HepG2 (cell line): ENCODE data around the gene DDX1. TPM values are rescaled to one million over a fixed set of nuclear protein-coding genes. Genes with fewer than 3 reads are reported as not detected.

Experiments used
- ATAC-seq: fragments of 200-7000 bp; cut with Tn5 transposase; 3 replicates; pipeline ENCODE4 v1.9.1; 2020; ENCODE audit warnings: mild to moderate bottlenecking, moderate library complexity
- BruUV-seq: library from RNA; stranded (reverse); fragments of 400-500 nt; replicated peaks from 2 replicates; lab custom pipeline; 2021; lab: Mats Ljungman, UMichigan
- CTCF ChIA-PET: fragments of 300-600 bp; formaldehyde crosslinking; extraction: SDS; loops from one replicate; lab custom pipeline; 2021; ENCODE audit warnings: low total read pairs, inconsistent platforms, low intra/inter-chr PET ratio; lab: Yijun Ruan, JAX
- POLR2A ChIA-PET: fragments of 350-600 bp; sonication (Branson Sonifier 250); formaldehyde crosslinking; loops from one replicate; lab custom pipeline; 2020; ENCODE audit warnings: antibody characterized with exemption, inconsistent platforms; lab: Yijun Ruan, JAX
- DNase-seq: peaks from one replicate; pipeline ENCODE4 v3.0.0-alpha.2; 2015; ENCODE audit warnings: low spot score
- FAIRE-seq: peaks from 3 replicates; lab custom pipeline; 2011; peaks lifted over from hg19 to GRCh38; lab: Jason Lieb, UNC
- H2AFZ ChIP-seq: one replicate; pipeline ENCODE4 v1.6.1; 2011; ENCODE audit warnings: low read length, inconsistent platforms
- H3K27ac ChIP-seq: fragments of 300-600 bp; 3 replicates; pipeline ENCODE4 v1.8.0; 2011; ENCODE audit warnings: mixed run types, mild to moderate bottlenecking, mixed read lengths, low read length, inconsistent platforms; ENCODE audit not compliant: insufficient read depth; ENCODE audit errors: extremely low read length
- H3K27me3 ChIP-seq, 2 experiments: fragments of 200-600 bp in 1 of 2; 2 replicates in 1 of 2; 3 replicates in 1 of 2; pipeline versions ENCODE4 v1.6.0 to v1.8.0; 2011; ENCODE audit warnings: low read length in 2 of 2, mild to moderate bottlenecking in 2 of 2, moderate library complexity in 2 of 2, inconsistent platforms in 1 of 2; ENCODE audit not compliant: insufficient read depth in 2 of 2, control insufficient read depth in 1 of 2
- H3K36me3 ChIP-seq, 2 experiments: fragments of 200-600 bp in 1 of 2; replicated peaks in 1 of 2; 2 replicates in 1 of 2; 3 replicates in 1 of 2; pipeline versions ENCODE4 v1.5.1 to v1.8.0; 2011; ENCODE audit warnings: low read length in 2 of 2, inconsistent platforms in 1 of 2; ENCODE audit not compliant: insufficient read depth in 2 of 2, control insufficient read depth in 1 of 2
- H3K4me1 ChIP-seq: 2 replicates; pipeline ENCODE4 v1.5.1; 2012; ENCODE audit warnings: low read length, inconsistent platforms; ENCODE audit not compliant: insufficient read depth
- H3K4me2 ChIP-seq: 2 replicates; pipeline ENCODE4 v1.6.0; 2011; ENCODE audit warnings: low read depth, low read length, inconsistent platforms
- H3K4me3 ChIP-seq, 3 experiments: fragments of 200-600 bp in 1 of 3; sonication (generic), shearing (Covaris generic) in 1 of 3; replicated peaks in 1 of 3; 2 replicates each; pipeline ENCODE4 v1.5.1; 2011 to 2016; ENCODE audit warnings: low read length in 3 of 3, inconsistent platforms in 2 of 3, low read depth in 2 of 3, mild to moderate bottlenecking in 2 of 3, control low read depth in 1 of 3, mixed read lengths in 1 of 3; ENCODE audit not compliant: insufficient read depth in 1 of 3
- H3K79me2 ChIP-seq: one replicate; pipeline ENCODE4 v1.6.1; 2011; ENCODE audit warnings: low read length, inconsistent platforms; ENCODE audit not compliant: insufficient read depth
- H3K9ac ChIP-seq: 2 replicates; pipeline ENCODE4 v1.6.0; 2011; ENCODE audit warnings: mild to moderate bottlenecking, low read depth, low read length, inconsistent platforms; ENCODE audit not compliant: insufficient read depth
- H3K9me3 ChIP-seq: 2 replicates; pipeline ENCODE4 v1.5.1; 2012; ENCODE audit warnings: mild to moderate bottlenecking, low read length
- H4K20me1 ChIP-seq: 2 replicates; pipeline ENCODE4 v1.6.0; 2011; ENCODE audit warnings: inconsistent platforms, mild to moderate bottlenecking, low read length, moderate library complexity; ENCODE audit not compliant: insufficient read depth
- FOXA3 ChIP-seq: IDR thresholded peaks from 2 replicates; pipeline ENCODE4 v1.6.1; 2016; ENCODE audit warnings: missing genetic modification reagents, missing compliant biosample characterization
- MAZ ChIP-seq, 2 experiments: sonication (generic) in 1 of 2; formaldehyde crosslinking in 1 of 2; IDR thresholded peaks; 2 replicates each; pipeline versions ENCODE4 v1.5.0 to v1.6.1; 2012 to 2020; ENCODE audit warnings: low read depth in 2 of 2, mild to moderate bottlenecking in 2 of 2, borderline replicate concordance in 1 of 2, improper control_type of control experiment in 1 of 2, low read length in 1 of 2, missing genetic modification reagents in 1 of 2, moderate library complexity in 1 of 2
- MZF1 ChIP-seq: sonication (generic); formaldehyde crosslinking; IDR thresholded peaks from 2 replicates; pipeline ENCODE4 v1.8.1; 2023; ENCODE audit warnings: mild to moderate bottlenecking, missing genetic modification reagents, borderline replicate concordance
- ZNF17 ChIP-seq: sonication (generic); formaldehyde crosslinking; IDR thresholded peaks from 2 replicates; pipeline ENCODE4 v1.5.0; 2020; ENCODE audit warnings: mild to moderate bottlenecking, missing genetic modification reagents
- ZNF879 ChIP-seq: sonication (generic); formaldehyde crosslinking; IDR thresholded peaks from 2 replicates; pipeline ENCODE4 v1.8.1; 2023; ENCODE audit warnings: missing genetic modification reagents
- WGBS: methylation state at CpG from one replicate; pipeline ENCODE4 v1.1.6; 2017; ENCODE audit warnings: low lambda C conversion rate; 5-methylcytosine and 5-hydroxymethylcytosine counted together
- in situ Hi-C: cut with HindIII; loops from 2 replicates; pipeline ENCODE4 v1.10.0; 2017; ENCODE audit warnings: low pct_unique_long_range_greater_than_20kb; ENCODE audit not compliant: extremely low pct_ligation_motif_present
- intact Hi-C: fragments of 100-400 bp; cut with micrococcal nuclease; formaldehyde crosslinking; loops from one replicate; pipeline ENCODE4 v1.10.0; 2022; ENCODE audit not compliant: unreplicated experiment
- polyA plus RNA-seq, 8 experiments: library from polyadenylated mRNA; depleted of rRNA in 3 of 8; stranded (reverse) in 7 of 8; unstranded in 1 of 8; fragments of >200 nt; fragmentation: Illumina TruSeq in 4 of 8; extraction: Trizol in 4 of 8; gene quantifications; 2 replicates each; pipeline versions ENCODE4 v1.2.1 to v1.2.3, GENCODE V29; 2011 to 2016; ENCODE audit warnings: low read depth in 4 of 8, missing spikeins in 1 of 8, mixed read lengths in 1 of 8; ENCODE audit not compliant: insufficient read depth in 1 of 8
- total RNA-seq, 5 experiments: library from RNA; depleted of rRNA; stranded (reverse); fragments of >200 nt; fragmentation: Illumina TruSeq; extraction: Trizol; gene quantifications; 2 replicates each; pipeline ENCODE4 v1.2.3, GENCODE V29; 2016; ENCODE audit warnings: low read depth in 1 of 5
- TF ChIP-seq, protein P1 (sequence below): sonication (generic); formaldehyde crosslinking; IDR thresholded peaks from 2 replicates; pipeline ENCODE4 v1.4.0; 2020; ENCODE audit warnings: mild to moderate bottlenecking, missing genetic modification reagents
- TF ChIP-seq, protein P2 (sequence below): IDR thresholded peaks from 2 replicates; pipeline ENCODE4 v1.6.1; 2016; ENCODE audit warnings: mild to moderate bottlenecking, missing biosample characterization, missing genetic modification reagents
- TF ChIP-seq, protein P3 (sequence below): sonication (generic); formaldehyde crosslinking; IDR thresholded peaks from 2 replicates; pipeline ENCODE4 v1.4.0; 2020; ENCODE audit warnings: missing genetic modification reagents, borderline replicate concordance

Gene DDX1
- total and polyA plus RNA-seq, 2 of the 13 experiments (the other 11 are each of a cell fraction or from before 2014, with no cell fraction given), result 81.6 to 130 TPM

DNA sequence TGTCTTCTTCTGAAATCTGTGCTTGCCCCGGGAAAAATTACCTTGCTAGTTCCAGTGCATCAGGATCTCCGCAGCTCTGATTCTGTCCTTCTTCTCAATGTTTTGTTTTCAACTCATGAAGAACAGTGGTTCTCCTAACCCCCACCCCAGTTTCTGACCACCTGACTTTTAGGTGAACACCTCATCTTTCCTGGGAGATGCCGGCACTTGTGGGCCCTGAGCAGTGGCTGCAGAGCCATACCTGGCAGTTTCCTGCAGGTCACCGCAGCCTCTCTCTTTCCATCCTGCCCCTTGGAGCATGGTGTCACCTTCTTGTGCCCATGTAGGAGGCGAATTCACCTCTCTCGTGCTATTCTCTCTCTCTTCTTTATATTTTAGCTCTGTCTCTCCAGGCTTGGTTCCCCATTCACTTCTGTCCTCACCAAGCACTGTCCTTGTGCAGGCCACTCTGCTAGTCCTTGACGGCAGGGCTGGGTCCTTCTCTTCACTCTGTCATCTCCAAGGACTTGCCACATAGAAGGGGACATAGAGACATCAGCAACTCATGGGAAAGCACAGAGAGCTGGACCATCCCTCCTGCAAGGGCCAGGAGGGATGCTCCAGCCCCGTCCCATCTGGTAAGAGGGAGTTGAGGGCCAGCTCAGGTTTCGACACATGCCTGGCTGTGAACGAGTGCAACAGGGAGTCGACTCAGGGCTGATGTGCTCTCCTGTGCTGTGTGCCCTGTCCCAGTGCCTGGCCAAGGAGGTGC, 59.1 kb downstream of the DDX1 start:
- no peaks in the 10 kb centered on the region for H3K9me3 ChIP-seq
- H4K20me1 ChIP-seq, result no peaks in the 10 kb centered on the region
- no peaks in the 10 kb centered on the region for H3K36me3 ChIP-seq
- POLR2A ChIA-PET, result no interaction called here
- no peak overlapping the region for H3K27ac ChIP-seq
- H3K27me3 ChIP-seq, result peaks cover 5 to 56% of the 10 kb centered on the region in 2 experiments; a peak in 4 of 5 replicates
- BruUV-seq, result no TSS peak
- TF ChIP-seq MAZ (IDR thresholded peaks at IDR 0.05; ENCODE audit: borderline replicate concordance, low read depth, low read length) (no peak), MAZ (CRISPR knock-in tag; IDR thresholded peaks at IDR 0.05; ENCODE audit: low read depth) (no peak)
- H3K4me1 ChIP-seq, result no peaks in the 10 kb centered on the region
- FAIRE-seq (no peak), ATAC-seq (no peak), DNase-seq (no peak)
- H3K4me2 ChIP-seq, result no peak overlapping the region
- CTCF ChIA-PET, result no interaction called here
- H3K4me3 ChIP-seq, result no peak overlapping the region
- 41% methylated on average over 11 of the region's 11 CpGs for WGBS
- no peaks in the 10 kb centered on the region for H3K79me2 ChIP-seq
- intact Hi-C loops (no loop called here), in situ Hi-C loops (no loop called here)
- H3K9ac ChIP-seq, result no peak overlapping the region
- H2AFZ ChIP-seq, result no peak overlapping the region

DNA sequence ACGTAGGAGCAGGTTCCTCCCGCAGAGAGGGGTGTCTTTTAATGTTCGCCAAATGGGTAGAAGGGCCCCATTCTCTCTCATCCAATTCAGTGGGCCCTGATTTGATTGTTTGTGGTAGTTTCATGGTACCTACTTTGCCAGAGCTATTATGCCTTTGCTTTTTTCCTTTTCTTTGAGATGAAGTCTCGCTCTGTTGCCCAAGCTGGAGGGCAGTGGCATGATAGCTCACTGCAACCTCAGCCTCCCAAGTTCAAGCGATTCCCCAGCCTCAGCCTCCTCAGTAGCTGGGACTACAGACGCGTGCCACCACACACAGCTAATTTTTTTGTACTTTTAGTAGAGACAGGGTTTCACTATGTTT, 59.7 kb downstream of the DDX1 start:
- Histone ChIP-seq H3K4me3 (no peak overlapping the region), H3K9me3 (no peaks in the 10 kb centered on the region), H2AFZ (no peak overlapping the region), H3K4me2 (no peak overlapping the region), H3K27ac (no peak overlapping the region), H3K79me2 (no peaks in the 10 kb centered on the region), H3K27me3 (peaks cover 5 to 56% of the 10 kb centered on the region in 2 experiments; a peak in 4 of 5 replicates), H3K36me3 (no peaks in the 10 kb centered on the region), H3K4me1 (no peaks in the 10 kb centered on the region), H4K20me1 (no peaks in the 10 kb centered on the region), H3K9ac (no peak overlapping the region)
- intact Hi-C loops, result no loop called here
- CTCF ChIA-PET, result no interaction called here
- POLR2A ChIA-PET, result no interaction called here
- FAIRE-seq (no peak), ATAC-seq (no peak), DNase-seq (no peak)
- WGBS, result 74% methylated on average over 5 of the region's 7 CpGs
- BruUV-seq, result no TSS peak
- in situ Hi-C loops, result no loop called here
- TF ChIP-seq ZNF879 (CRISPR knock-in tag), result no peak
- TF ChIP-seq MZF1 (CRISPR knock-in tag), result no peak
- TF ChIP-seq, protein P1, sequence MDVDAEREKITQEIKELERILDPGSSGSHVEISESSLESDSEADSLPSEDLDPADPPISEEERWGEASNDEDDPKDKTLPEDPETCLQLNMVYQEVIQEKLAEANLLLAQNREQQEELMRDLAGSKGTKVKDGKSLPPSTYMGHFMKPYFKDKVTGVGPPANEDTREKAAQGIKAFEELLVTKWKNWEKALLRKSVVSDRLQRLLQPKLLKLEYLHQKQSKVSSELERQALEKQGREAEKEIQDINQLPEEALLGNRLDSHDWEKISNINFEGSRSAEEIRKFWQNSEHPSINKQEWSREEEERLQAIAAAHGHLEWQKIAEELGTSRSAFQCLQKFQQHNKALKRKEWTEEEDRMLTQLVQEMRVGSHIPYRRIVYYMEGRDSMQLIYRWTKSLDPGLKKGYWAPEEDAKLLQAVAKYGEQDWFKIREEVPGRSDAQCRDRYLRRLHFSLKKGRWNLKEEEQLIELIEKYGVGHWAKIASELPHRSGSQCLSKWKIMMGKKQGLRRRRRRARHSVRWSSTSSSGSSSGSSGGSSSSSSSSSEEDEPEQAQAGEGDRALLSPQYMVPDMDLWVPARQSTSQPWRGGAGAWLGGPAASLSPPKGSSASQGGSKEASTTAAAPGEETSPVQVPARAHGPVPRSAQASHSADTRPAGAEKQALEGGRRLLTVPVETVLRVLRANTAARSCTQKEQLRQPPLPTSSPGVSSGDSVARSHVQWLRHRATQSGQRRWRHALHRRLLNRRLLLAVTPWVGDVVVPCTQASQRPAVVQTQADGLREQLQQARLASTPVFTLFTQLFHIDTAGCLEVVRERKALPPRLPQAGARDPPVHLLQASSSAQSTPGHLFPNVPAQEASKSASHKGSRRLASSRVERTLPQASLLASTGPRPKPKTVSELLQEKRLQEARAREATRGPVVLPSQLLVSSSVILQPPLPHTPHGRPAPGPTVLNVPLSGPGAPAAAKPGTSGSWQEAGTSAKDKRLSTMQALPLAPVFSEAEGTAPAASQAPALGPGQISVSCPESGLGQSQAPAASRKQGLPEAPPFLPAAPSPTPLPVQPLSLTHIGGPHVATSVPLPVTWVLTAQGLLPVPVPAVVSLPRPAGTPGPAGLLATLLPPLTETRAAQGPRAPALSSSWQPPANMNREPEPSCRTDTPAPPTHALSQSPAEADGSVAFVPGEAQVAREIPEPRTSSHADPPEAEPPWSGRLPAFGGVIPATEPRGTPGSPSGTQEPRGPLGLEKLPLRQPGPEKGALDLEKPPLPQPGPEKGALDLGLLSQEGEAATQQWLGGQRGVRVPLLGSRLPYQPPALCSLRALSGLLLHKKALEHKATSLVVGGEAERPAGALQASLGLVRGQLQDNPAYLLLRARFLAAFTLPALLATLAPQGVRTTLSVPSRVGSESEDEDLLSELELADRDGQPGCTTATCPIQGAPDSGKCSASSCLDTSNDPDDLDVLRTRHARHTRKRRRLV (CRISPR knock-in tag), result no peak
- no peak for TF ChIP-seq FOXA3 (CRISPR knock-in tag)
- TF ChIP-seq, protein P2, sequence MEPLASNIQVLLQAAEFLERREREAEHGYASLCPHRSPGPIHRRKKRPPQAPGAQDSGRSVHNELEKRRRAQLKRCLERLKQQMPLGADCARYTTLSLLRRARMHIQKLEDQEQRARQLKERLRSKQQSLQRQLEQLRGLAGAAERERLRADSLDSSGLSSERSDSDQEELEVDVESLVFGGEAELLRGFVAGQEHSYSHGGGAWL (CRISPR knock-in tag), result no peak
- TF ChIP-seq, protein P3, sequence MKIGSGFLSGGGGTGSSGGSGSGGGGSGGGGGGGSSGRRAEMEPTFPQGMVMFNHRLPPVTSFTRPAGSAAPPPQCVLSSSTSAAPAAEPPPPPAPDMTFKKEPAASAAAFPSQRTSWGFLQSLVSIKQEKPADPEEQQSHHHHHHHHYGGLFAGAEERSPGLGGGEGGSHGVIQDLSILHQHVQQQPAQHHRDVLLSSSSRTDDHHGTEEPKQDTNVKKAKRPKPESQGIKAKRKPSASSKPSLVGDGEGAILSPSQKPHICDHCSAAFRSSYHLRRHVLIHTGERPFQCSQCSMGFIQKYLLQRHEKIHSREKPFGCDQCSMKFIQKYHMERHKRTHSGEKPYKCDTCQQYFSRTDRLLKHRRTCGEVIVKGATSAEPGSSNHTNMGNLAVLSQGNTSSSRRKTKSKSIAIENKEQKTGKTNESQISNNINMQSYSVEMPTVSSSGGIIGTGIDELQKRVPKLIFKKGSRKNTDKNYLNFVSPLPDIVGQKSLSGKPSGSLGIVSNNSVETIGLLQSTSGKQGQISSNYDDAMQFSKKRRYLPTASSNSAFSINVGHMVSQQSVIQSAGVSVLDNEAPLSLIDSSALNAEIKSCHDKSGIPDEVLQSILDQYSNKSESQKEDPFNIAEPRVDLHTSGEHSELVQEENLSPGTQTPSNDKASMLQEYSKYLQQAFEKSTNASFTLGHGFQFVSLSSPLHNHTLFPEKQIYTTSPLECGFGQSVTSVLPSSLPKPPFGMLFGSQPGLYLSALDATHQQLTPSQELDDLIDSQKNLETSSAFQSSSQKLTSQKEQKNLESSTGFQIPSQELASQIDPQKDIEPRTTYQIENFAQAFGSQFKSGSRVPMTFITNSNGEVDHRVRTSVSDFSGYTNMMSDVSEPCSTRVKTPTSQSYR (CRISPR knock-in tag), result no peak
- no peak for TF ChIP-seq ZNF17 (CRISPR knock-in tag)
